ENCODE results near the gene BCAR3.

The BCAR3 gene

DNA sequence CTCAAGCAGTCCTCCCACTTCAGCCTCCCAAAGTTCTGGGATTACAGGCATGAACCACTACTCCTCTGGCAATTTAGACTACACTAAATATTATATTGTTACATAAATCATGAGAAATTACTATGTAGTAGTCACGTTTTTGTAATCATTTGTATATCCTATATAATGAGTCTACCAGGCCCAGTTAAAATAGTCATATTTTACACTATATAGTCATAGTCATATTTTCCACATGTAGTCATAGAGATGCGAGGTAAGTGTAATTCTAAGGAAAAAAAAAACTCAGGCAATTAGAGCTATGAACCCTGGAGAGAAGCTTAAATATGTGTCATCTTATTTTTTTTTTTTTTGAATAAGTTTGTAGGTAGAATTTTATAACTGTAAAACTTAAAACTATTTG lies 143.7 kb downstream of the BCAR3 start:
- DNase-seq (ENCODE audit: low read depth) = no peak
- no peak overlapping the region for H3K4me3 ChIP-seq (ENCODE audit: low read depth, low read length)
- in situ Hi-C loops (cut with HindIII; ENCODE audit: low sequenced_read_pairs) = no loop called here
- TF ChIP-seq, protein P1, sequence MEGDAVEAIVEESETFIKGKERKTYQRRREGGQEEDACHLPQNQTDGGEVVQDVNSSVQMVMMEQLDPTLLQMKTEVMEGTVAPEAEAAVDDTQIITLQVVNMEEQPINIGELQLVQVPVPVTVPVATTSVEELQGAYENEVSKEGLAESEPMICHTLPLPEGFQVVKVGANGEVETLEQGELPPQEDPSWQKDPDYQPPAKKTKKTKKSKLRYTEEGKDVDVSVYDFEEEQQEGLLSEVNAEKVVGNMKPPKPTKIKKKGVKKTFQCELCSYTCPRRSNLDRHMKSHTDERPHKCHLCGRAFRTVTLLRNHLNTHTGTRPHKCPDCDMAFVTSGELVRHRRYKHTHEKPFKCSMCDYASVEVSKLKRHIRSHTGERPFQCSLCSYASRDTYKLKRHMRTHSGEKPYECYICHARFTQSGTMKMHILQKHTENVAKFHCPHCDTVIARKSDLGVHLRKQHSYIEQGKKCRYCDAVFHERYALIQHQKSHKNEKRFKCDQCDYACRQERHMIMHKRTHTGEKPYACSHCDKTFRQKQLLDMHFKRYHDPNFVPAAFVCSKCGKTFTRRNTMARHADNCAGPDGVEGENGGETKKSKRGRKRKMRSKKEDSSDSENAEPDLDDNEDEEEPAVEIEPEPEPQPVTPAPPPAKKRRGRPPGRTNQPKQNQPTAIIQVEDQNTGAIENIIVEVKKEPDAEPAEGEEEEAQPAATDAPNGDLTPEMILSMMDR (IDR thresholded peaks at IDR 0.05; ENCODE audit: low read depth, low read length, missing control alignments) = no peak

GRCh38 chr1:93537396-93537795 lies 144.2 kb downstream of the BCAR3 start:
- in situ Hi-C loops (cut with HindIII; ENCODE audit: low sequenced_read_pairs) = no loop called here
- no peak overlapping the region for H3K4me3 ChIP-seq (ENCODE audit: low read depth, low read length)
- TF ChIP-seq, protein P1 (IDR thresholded peaks at IDR 0.05; ENCODE audit: low read depth, low read length, missing control alignments) = no peak
- no peak for DNase-seq (ENCODE audit: low read depth)

DNA sequence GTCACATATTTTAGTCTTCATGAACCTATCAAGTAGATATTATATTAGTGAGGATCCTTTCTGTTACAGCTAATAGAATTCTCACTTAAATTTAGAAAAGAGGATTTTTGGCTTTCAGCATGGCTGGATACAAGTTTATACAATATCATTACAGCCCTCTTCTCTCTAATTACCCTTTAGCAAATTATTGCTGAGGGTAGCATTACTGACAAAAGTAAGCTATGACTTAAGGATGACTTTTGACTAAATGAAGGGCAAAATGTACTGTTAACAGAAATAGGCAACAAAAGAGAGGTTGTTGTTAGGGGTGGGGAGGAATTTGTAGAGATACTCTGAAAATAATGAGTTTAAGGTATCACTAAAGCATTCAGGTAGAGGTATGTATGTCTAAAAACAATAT lies 148.0 kb downstream of the BCAR3 start:
- H3K4me3 ChIP-seq (ENCODE audit: low read depth, low read length) = no peak overlapping the region
- no peak for DNase-seq (ENCODE audit: low read depth)
- TF ChIP-seq, protein P1 (IDR thresholded peaks at IDR 0.05; ENCODE audit: low read depth, low read length, missing control alignments) = no peak
- in situ Hi-C loops (cut with HindIII; ENCODE audit: low sequenced_read_pairs) = no loop called here

- no peak for DNase-seq (ENCODE audit: low read depth)
- in situ Hi-C loops (cut with HindIII; ENCODE audit: low sequenced_read_pairs) = no loop called here
- TF ChIP-seq, protein P1 (IDR thresholded peaks at IDR 0.05; ENCODE audit: low read depth, low read length, missing control alignments) = no peak
- no peak overlapping the region for H3K4me3 ChIP-seq (ENCODE audit: low read depth, low read length)
These were observed 148.8 kb downstream of the BCAR3 start for GRCh38 chr1:93532780-93533378.

GRCh38 chr1:93531193-93531592 lies 150.4 kb downstream of the BCAR3 start:
- TF ChIP-seq, protein P1 (IDR thresholded peaks at IDR 0.05; ENCODE audit: low read depth, low read length, missing control alignments) = no peak
- in situ Hi-C loops (cut with HindIII; ENCODE audit: low sequenced_read_pairs) = no loop called here
- H3K4me3 ChIP-seq (ENCODE audit: low read depth, low read length) = no peak overlapping the region
- DNase-seq (ENCODE audit: low read depth) = no peak

GRCh38 chr1:93528412-93528811 lies 153.2 kb downstream of the BCAR3 start:
- TF ChIP-seq, protein P1 (IDR thresholded peaks at IDR 0.05; ENCODE audit: low read depth, low read length, missing control alignments) = no peak
- in situ Hi-C loops (cut with HindIII; ENCODE audit: low sequenced_read_pairs) = no loop called here
- no peak for DNase-seq (ENCODE audit: low read depth)
- no peak overlapping the region for H3K4me3 ChIP-seq (ENCODE audit: low read depth, low read length)
